GM18868 (cell line): ENCODE measurements around the gene SRCAP.

ENCODE experiments used
- ATAC-seq: cut with Tn5 transposase; IDR thresholded peaks from one replicate; pipeline ENCODE4 v1.9.1; 2021; ENCODE audit warnings: mild to moderate bottlenecking, moderate library complexity; ENCODE audit not compliant: unreplicated experiment

The SRCAP gene

GRCh38 chr16:30786936-30787612, 88.1 kb downstream of the SRCAP start, which contains the start of gene ZNF629:
Gene ZNF629, minus strand, starts transcription at chr16:30787205. Its CDS starts 2,723 bp downstream, at chr16:30784482.
- ATAC-seq, result no peak

- ATAC-seq, result no peak
Measured at GRCh38 chr16:30787613-30788378, 88.8 kb downstream of the SRCAP start.
